Anterior cingulate cortex (tissue), 58 donors: ENCODE results near the gene EGFR.

Source experiments
- DNase-seq, 58 donors: peaks; one replicate each; lab custom pipeline; 2025; lab: John Stamatoyannopoulos, UW

Gene EGFR

GRCh38 chr7:55056577-55057480 lies 38.0 kb downstream of the EGFR start:
- no peak for DNase-seq

GRCh38 chr7:55058314-55058713 lies 39.5 kb downstream of the EGFR start:
- no peak for DNase-seq

GRCh38 chr7:55059021-55059420 lies 40.2 kb downstream of the EGFR start:
- DNase-seq: no peak

- DNase-seq: no peak
These were observed 41.3 kb downstream of the EGFR start for GRCh38 chr7:55060085-55060484.

- no peak for DNase-seq
These were observed 41.8 kb downstream of the EGFR start for GRCh38 chr7:55060636-55061022.

GRCh38 chr7:55061726-55062499 lies 43.1 kb downstream of the EGFR start:
- DNase-seq: no peak

GRCh38 chr7:55063061-55063460 lies 44.2 kb downstream of the EGFR start:
- DNase-seq: no peak

GRCh38 chr7:55063633-55064032 lies 44.8 kb downstream of the EGFR start:
- DNase-seq: no peak

- no peak for DNase-seq
These were observed 46.3 kb downstream of the EGFR start for GRCh38 chr7:55065079-55065478.

GRCh38 chr7:55065511-55066229 lies 46.9 kb downstream of the EGFR start:
- no peak for DNase-seq

GRCh38 chr7:55066524-55066923 lies 47.7 kb downstream of the EGFR start:
- DNase-seq: no peak

- DNase-seq: no peak
These were observed 48.1 kb downstream of the EGFR start for GRCh38 chr7:55066938-55067337.

- DNase-seq: no peak
These were observed 48.9 kb downstream of the EGFR start for GRCh38 chr7:55067748-55068147.

- no peak for DNase-seq
These were observed 50.5 kb downstream of the EGFR start for GRCh38 chr7:55069271-55069792.

GRCh38 chr7:55070271-55070743 lies 51.5 kb downstream of the EGFR start:
- no peak for DNase-seq

GRCh38 chr7:55070854-55071253 lies 52.0 kb downstream of the EGFR start:
- no peak for DNase-seq

GRCh38 chr7:55071411-55072175 lies 52.8 kb downstream of the EGFR start:
- peak in 2 of 58 donors; percentile 21 to 43 for DNase-seq

- no peak for DNase-seq
These were observed 53.4 kb downstream of the EGFR start for GRCh38 chr7:55072251-55072650.

- DNase-seq: no peak
These were observed 54.3 kb downstream of the EGFR start for GRCh38 chr7:55073051-55073511.
